ENCODE results near the gene SNRK.

Gene SNRK, protein sequence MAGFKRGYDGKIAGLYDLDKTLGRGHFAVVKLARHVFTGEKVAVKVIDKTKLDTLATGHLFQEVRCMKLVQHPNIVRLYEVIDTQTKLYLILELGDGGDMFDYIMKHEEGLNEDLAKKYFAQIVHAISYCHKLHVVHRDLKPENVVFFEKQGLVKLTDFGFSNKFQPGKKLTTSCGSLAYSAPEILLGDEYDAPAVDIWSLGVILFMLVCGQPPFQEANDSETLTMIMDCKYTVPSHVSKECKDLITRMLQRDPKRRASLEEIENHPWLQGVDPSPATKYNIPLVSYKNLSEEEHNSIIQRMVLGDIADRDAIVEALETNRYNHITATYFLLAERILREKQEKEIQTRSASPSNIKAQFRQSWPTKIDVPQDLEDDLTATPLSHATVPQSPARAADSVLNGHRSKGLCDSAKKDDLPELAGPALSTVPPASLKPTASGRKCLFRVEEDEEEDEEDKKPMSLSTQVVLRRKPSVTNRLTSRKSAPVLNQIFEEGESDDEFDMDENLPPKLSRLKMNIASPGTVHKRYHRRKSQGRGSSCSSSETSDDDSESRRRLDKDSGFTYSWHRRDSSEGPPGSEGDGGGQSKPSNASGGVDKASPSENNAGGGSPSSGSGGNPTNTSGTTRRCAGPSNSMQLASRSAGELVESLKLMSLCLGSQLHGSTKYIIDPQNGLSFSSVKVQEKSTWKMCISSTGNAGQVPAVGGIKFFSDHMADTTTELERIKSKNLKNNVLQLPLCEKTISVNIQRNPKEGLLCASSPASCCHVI

DNA sequence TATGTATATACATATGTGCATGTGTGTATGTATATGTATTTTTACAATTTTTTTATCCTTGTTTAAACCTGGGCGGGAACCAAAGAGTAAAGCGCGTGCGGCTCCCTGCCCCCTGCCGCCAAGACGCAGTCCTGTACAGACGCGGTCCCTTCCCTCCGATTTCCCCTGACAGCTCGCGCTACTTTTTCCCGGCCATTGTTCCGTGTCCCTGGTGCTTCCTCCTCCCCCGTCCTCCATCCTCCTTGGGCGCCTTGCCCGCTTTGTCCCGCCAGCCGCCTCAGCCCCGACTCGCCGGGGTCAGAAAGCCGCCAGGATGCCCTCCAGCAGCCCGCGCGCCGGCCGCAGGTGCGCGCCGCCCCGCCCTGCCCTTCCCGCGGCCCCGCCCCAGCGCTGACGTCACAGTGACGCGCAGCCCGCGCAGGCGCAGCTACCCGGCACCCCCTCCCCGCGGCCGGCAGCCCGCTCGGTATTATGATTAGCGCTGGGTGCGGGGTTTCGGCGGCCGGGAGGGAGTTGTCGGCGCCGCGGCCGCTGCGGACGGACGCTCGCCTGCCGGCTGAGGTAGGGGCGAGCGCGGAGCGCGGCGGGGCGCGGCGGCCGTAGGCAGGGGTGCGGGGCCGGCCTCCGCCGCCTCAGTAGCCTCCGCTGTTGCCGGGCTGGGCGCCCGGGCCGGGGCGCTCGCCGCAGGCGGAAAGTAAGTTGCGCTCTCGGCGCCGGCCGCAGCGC, at the start of gene SNRK:
TSS of gene SNRK (plus strand) at position 426 of the 726 bp plus-strand sequence. CDS start 16,664 bp downstream, outside the sequence.
- peak; percentile 76 for DNase-seq

DNA sequence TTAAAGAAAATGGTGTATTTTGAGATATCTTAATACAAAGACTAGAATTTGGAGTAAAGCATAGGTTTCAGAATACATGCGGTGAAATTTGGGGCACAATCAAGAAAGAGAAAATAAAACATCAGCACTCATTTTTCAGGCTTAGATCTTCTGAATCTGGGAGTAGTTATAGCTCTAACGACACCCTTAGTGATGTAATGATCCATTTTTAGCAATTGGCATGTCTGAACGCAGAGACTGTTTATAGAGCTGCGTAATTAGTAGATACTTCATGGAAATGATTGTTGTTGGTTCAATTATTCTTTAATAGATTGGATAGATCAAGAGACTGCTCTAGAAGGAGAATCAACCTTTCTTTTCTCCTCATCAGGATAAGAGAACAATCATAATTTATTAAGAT, 47.5 kb upstream of the SNRK start:
- DNase-seq: no peak

DNA sequence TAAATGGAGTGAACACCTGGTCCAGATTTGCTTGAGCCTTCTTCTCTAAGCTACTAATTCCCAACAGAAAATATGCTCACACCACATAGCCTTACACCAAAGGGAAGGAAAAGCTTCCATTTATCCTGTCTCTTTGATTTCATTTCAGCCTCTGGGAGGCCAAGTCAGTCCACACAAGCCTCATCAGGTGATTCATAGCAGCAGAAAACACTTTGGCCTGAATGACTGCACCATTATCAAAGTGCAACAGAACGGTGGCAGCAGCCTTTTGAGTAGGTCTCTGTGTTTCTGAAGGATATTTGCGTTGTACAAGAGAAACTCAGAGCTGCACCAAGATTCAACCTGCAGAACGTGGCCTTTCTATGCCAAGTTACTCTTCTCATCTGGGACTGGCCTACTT, 46.6 kb upstream of the SNRK start:
- DNase-seq: no peak

GRCh38 chr3:43243590-43244587, 42.5 kb upstream of the SNRK start:
- DNase-seq: no peak

GRCh38 chr3:43244694-43245093, 41.6 kb upstream of the SNRK start:
- DNase-seq: no peak

DNA sequence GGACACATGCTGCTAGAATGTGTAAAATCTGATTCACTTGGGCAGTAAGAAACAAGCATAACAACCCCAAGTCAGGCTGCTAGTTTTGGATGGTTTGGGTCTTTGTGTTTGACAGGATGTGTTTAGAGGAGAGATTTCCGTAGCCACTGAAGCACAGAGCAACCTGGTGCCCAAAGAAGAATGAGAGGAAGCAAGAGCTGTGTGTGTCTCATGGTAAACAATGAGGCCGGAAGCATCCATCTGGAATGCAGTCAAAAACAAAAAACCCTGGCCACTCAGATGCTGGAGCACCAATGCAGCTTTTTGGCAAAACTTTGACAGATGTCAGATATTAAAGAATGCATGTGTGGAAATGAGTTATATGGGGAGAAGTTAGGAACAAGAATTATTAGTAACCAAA, 39.4 kb upstream of the SNRK start:
- DNase-seq: no peak

GRCh38 chr3:43247561-43248184, 38.7 kb upstream of the SNRK start:
- no peak for DNase-seq

- DNase-seq: no peak
These were observed 38.2 kb upstream of the SNRK start for GRCh38 chr3:43248185-43248583.

GRCh38 chr3:43248973-43249372, 37.4 kb upstream of the SNRK start:
- DNase-seq: no peak

- DNase-seq: no peak
These were observed 36.9 kb upstream of the SNRK start for GRCh38 chr3:43249405-43249804.

DNA sequence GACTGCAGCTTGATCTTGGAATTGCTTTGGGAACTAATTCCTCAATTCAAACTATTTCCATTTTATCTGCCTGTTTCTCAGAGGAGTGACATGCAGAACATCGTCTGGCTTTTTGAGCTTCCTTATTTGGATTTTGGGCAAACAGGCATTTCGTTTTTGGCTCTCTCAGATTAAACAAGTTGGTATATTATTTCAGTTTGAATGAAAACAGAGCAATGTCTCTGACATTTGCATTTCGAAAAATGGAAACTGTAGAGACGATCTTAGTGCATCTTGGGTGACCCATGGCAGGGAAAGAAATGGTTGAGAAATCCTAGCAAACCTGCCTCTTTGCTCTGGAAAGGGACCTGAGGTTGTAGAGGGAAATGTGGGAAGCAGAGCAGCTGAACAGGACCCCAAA, 33.0 kb upstream of the SNRK start:
- no peak for DNase-seq

GRCh38 chr3:43254125-43254524, 32.2 kb upstream of the SNRK start:
- DNase-seq: no peak

DNA sequence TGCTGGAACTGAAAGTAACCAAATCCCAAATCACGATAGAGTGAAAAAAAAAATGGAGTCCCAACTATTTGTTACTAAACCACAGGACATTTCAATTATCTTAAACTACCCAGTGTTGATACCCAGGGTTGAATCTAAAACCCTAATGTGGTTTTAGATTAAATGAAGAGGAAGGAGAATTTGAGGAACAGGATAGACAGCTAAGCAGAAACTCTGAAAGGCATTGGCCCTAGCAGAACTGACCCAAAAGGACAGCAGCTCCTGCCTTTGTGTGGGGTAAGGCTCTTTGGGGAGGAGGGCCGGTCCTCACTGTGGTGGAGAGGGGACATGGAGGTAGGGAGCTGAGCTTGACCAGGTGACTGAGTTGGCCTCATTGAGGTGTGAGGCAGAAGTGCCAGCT, 30.7 kb upstream of the SNRK start:
- DNase-seq: no peak

GRCh38 chr3:43256714-43257461, 29.5 kb upstream of the SNRK start:
- no peak for DNase-seq

- DNase-seq: no peak
These were observed 28.5 kb upstream of the SNRK start for GRCh38 chr3:43257850-43258249.

GRCh38 chr3:43259626-43260025, 26.7 kb upstream of the SNRK start:
- no peak for DNase-seq

- no peak for DNase-seq
These were observed 25.9 kb upstream of the SNRK start for GRCh38 chr3:43260412-43260811.

DNA sequence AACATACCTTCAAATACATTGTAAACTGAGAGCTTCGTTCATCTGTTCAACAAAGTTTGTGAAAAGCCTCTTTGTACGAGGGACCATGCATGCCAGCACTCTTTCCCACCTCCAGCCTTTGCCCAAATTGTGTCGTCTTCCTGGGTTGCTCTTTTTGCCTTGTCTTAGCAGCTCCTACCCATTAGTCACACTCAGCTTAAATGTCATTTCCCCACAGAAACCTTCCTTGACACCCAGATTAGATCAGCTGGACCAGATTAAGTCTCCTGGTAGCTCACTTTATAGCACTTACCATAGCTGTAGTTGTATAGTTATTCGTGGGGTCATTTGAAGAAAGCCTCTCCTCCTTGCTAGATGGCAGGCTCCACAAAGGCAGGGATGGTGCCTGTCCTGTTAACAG, 24.1 kb upstream of the SNRK start:
- no peak for DNase-seq

- no peak for DNase-seq
These were observed 19.9 kb upstream of the SNRK start for GRCh38 chr3:43266451-43266850.

- no peak for DNase-seq
These were observed 19.3 kb upstream of the SNRK start for GRCh38 chr3:43266995-43267394.

- DNase-seq: no peak
These were observed 17.7 kb upstream of the SNRK start for GRCh38 chr3:43268636-43269035.
